ES-I3 (cell line): Measurements from ENCODE around the gene FGGY.
A peak's percentile ranks its signal among the peaks of the same experiment; 100 is the strongest.
"Not testable (repeated sequence)": the region's sequence is repeated elsewhere in the genome, so short reads cannot be mapped to it uniquely, and the experiment has no call there.

Experiments
- H3K36me3 ChIP-seq: 2 replicates; pipeline ENCODE4 v1.6.1; 2013; ENCODE audit warnings: mild to moderate bottlenecking, low read length, control low read depth, moderate library complexity; ENCODE audit not compliant: insufficient read depth
- H3K4me1 ChIP-seq: 2 replicates; pipeline ENCODE4 v1.6.1; 2013; ENCODE audit warnings: mild to moderate bottlenecking, control low read depth, low read length; ENCODE audit not compliant: insufficient read depth
- H3K9ac ChIP-seq: 2 replicates; pipeline ENCODE4 v1.6.1; 2013; ENCODE audit warnings: low read depth, mild to moderate bottlenecking, low read length, moderate library complexity
- H3K9me3 ChIP-seq: 2 replicates; pipeline ENCODE4 v1.6.1; 2013; ENCODE audit warnings: mild to moderate bottlenecking, low read length, moderate library complexity; ENCODE audit not compliant: control insufficient read depth, insufficient read depth

FGGY gene

GRCh38 chr1:59296358-59297256 lies at the start of gene FGGY:
Gene FGGY (plus strand): TSS chr1:59297094. CDS start chr1:59321550, 24,456 bp downstream.
- Histone ChIP-seq H3K36me3 (no peaks in the 10 kb centered on the region), H3K4me1 (peaks cover 10% of the 10 kb centered on the region), H3K9me3 (no peaks in the 10 kb centered on the region), H3K9ac (peak within 1 kb of the TSS; percentile 95)

GRCh38 chr1:59248758-59249157 lies 48.1 kb upstream of the FGGY start:
- Histone ChIP-seq H3K9me3 (peaks cover 8% of the 10 kb centered on the region; the same call in 1 of the 2 replicates), H3K36me3 (no peaks in the 10 kb centered on the region), H3K9ac (no peak overlapping the region), H3K4me1 (no peaks in the 10 kb centered on the region)

- H3K4me1 ChIP-seq: no peaks in the 10 kb centered on the region
- H3K9ac ChIP-seq: no peak overlapping the region
- H3K9me3 ChIP-seq: peaks cover 8% of the 10 kb centered on the region; the same call in 1 of the 2 replicates
- H3K36me3 ChIP-seq: no peaks in the 10 kb centered on the region
Measured at GRCh38 chr1:59249396-59250137, 47.3 kb upstream of the FGGY start.

- not testable (repeated sequence) for H3K9me3 ChIP-seq, H3K4me1 ChIP-seq, H3K36me3 ChIP-seq, H3K9ac ChIP-seq
Measured at GRCh38 chr1:59251061-59251460, 45.8 kb upstream of the FGGY start.

- not testable (repeated sequence) for H3K9ac ChIP-seq, H3K36me3 ChIP-seq, H3K9me3 ChIP-seq
- H3K4me1 ChIP-seq: peaks cover 15% of the 10 kb centered on the region; the same call in 1 of the 2 replicates
Measured at GRCh38 chr1:59256429-59256828, 40.5 kb upstream of the FGGY start.

GRCh38 chr1:59258412-59259032 lies 38.4 kb upstream of the FGGY start:
- peaks cover 15% of the 10 kb centered on the region; the same call in 1 of the 2 replicates for H3K4me1 ChIP-seq
- no peaks in the 10 kb centered on the region for H3K36me3 ChIP-seq
- no peaks in the 10 kb centered on the region for H3K9me3 ChIP-seq
- no peak overlapping the region for H3K9ac ChIP-seq

- H3K9me3 ChIP-seq: no peaks in the 10 kb centered on the region
- peaks cover 15% of the 10 kb centered on the region; the same call in 1 of the 2 replicates for H3K4me1 ChIP-seq
- H3K36me3 ChIP-seq: no peaks in the 10 kb centered on the region
- no peak overlapping the region for H3K9ac ChIP-seq
Measured at GRCh38 chr1:59261537-59261936, 35.4 kb upstream of the FGGY start.

- no peaks in the 10 kb centered on the region for H3K9me3 ChIP-seq
- no peaks in the 10 kb centered on the region for H3K36me3 ChIP-seq
- peaks cover 15% of the 10 kb centered on the region; the same call in 1 of the 2 replicates for H3K4me1 ChIP-seq
- H3K9ac ChIP-seq: no peak overlapping the region
Measured at GRCh38 chr1:59262631-59263030, 34.3 kb upstream of the FGGY start.

GRCh38 chr1:59263111-59263510 lies 33.8 kb upstream of the FGGY start:
- no peak overlapping the region for H3K9ac ChIP-seq
- H3K36me3 ChIP-seq: no peaks in the 10 kb centered on the region
- no peaks in the 10 kb centered on the region for H3K9me3 ChIP-seq
- H3K4me1 ChIP-seq: peaks cover 15% of the 10 kb centered on the region; the same call in 1 of the 2 replicates

GRCh38 chr1:59265622-59266021 lies 31.3 kb upstream of the FGGY start:
- peaks cover 4% of the 10 kb centered on the region; the same call in 1 of the 2 replicates for H3K4me1 ChIP-seq
- no peaks in the 10 kb centered on the region for H3K36me3 ChIP-seq
- H3K9ac ChIP-seq: no peak overlapping the region
- no peaks in the 10 kb centered on the region for H3K9me3 ChIP-seq

GRCh38 chr1:59266180-59266926 lies 30.5 kb upstream of the FGGY start:
- Histone ChIP-seq H3K4me1 (no peaks in the 10 kb centered on the region), H3K9ac (no peak overlapping the region), H3K9me3 (no peaks in the 10 kb centered on the region), H3K36me3 (no peaks in the 10 kb centered on the region)

GRCh38 chr1:59266927-59267293 lies 30.0 kb upstream of the FGGY start:
- no peaks in the 10 kb centered on the region for H3K36me3 ChIP-seq
- no peaks in the 10 kb centered on the region for H3K9me3 ChIP-seq
- no peak overlapping the region for H3K9ac ChIP-seq
- H3K4me1 ChIP-seq: no peaks in the 10 kb centered on the region

GRCh38 chr1:59268406-59268805 lies 28.5 kb upstream of the FGGY start:
- Histone ChIP-seq H3K9me3 (no peaks in the 10 kb centered on the region), H3K9ac (no peak overlapping the region), H3K36me3 (no peaks in the 10 kb centered on the region), H3K4me1 (no peaks in the 10 kb centered on the region)
